HG02884 (cell line): ENCODE data around the gene UROC1.

Experiments
- ATAC-seq: cut with Tn5 transposase; IDR thresholded peaks from one replicate; pipeline ENCODE4 v1.9.1; 2021; ENCODE audit warnings: mild to moderate bottlenecking, moderate library complexity; ENCODE audit not compliant: unreplicated experiment

The UROC1 gene

DNA sequence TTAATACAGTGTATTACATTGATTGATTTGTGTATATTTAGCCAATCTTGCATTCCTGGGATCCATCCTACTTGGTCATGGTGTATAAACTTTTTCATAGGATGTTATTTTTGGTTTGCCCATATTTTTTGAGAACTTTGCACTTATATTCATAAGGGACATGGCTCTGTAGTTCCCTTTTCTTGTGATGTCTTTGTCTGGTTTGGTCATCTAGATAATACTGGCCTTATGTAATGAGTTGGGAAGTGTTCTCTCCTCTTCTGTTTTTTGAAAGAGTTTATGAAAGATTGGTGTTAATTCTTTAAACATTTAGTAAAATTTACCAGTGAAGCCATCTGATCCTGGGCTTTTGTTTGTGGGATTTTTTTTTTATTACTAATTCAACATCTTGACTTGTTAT, 15.9 kb upstream of the UROC1 start:
- no peak for ATAC-seq

GRCh38 chr3:126531051-126531330, 13.4 kb upstream of the UROC1 start:
- no peak for ATAC-seq

- ATAC-seq: no peak
These were observed 12.8 kb upstream of the UROC1 start for GRCh38 chr3:126530171-126531050.

- ATAC-seq: no peak
These were observed 12.1 kb upstream of the UROC1 start for GRCh38 chr3:126529585-126530170.

DNA sequence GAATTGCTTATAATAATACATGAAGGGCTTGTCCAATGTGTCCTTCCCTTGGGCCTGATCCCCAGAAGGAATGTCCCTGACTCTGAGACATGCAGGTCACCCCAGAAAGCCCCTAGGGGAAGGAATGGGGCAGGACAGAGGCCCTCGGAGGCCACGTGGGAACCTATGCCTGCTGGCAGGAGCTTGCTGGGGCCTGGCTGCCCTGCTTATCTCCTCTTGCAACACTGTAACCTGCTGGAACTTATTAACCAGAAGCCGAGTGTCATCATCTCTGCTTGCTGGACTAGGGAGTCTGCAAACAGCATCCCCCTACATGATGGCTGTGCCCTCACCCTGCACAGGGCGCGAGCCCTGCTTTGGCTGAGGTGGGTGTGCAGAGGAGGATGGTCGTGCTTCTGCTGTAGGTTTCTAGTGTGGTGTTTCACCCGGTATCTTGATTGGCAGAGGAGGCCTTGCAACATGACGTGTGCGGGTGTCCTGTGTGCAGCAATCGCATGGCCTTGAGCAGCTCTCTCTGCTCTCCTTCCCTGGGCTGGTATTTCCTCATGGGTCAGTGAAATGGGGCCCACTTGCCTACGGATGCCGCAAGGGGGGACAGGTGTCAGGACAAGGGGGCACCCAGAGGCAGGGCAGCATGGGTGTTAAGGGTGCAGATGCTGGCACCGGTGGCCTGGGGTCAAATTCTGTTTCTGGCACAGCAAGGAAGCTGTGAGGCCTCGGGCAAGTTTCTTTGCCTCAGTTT, 11.4 kb upstream of the UROC1 start:
- ATAC-seq: no peak

- ATAC-seq: no peak
These were observed 10.8 kb upstream of the UROC1 start for GRCh38 chr3:126528419-126528799.

DNA sequence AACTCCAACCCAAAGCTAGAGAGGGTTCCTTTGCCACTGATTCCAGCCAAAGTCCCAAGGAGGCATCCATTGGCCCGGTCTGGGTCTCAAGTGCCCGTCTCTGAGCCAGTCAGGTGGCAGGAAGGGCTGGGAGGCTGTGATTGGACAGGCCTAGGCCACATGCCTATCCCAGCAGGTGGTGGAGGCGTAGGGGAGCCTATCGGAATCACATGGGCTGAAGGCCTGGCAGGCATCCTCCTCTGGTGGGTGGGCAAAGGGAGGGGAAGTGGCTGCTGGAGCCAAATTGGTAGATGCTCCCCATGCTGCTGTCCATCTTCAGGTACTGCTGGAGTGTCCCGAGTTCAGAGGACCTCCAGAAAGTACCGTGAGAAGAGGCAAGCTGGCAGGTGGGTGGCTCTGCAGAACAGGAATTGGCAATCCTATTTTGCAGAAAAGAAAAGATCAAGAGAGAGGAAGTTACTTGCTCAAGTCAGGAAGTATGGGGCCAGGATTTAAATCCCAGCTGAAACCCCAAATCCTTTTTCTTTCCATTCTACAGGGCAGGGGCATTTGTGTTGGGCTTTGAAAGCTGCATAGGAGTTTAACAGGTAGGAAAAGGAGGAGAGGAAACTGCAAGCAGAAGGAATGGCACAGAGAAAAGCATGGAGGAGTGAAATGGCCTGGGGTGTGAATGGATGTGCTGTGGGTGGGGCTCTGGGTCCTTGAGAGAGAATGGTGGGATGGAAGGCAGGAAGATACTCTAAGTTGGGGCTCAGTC, 10.1 kb upstream of the UROC1 start:
- no peak for ATAC-seq

- no peak for ATAC-seq
These were observed 9.4 kb upstream of the UROC1 start for GRCh38 chr3:126527006-126527405.

GRCh38 chr3:126526668-126527005, 9.1 kb upstream of the UROC1 start:
- no peak for ATAC-seq

DNA sequence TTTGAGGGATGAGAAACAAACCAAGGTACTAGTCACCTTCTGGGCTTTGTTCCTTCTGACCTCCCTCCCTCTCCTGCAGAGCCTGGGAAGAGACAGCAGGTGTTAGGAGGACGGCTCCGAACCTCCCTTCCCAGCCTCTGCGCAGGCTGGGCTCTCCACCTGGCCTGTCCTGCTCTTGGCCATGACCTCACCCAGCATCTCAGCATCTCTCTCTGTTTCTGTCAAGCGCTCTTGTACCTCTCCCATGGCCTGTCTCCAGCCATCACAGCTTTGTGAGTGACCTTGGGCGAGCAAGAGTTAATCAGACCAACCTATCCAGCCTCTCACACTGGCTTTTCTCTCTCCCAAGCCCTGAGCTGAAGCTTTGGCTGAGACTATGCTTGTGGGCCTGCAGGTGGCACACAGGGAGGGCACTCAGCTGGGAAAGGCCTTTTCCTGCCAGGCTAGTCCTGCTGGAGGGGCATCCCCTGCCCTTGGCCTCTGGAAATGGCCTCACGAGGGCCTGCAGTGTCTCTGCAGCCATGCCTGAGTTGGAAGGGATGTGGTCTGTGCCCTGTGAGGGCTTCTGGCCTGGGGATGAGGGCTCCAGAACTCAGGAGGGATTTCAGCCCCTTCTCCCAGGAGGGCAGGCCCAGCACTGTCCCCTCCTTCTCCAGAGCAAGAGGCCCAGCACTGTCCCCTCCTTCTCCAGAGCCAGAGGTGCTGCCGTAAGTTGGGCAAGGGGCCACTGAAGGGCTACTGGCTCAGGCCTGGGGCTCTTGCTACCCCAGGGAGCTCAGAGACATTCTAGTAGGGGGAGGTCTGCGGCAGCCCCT, 8.5 kb upstream of the UROC1 start:
- ATAC-seq: no peak

DNA sequence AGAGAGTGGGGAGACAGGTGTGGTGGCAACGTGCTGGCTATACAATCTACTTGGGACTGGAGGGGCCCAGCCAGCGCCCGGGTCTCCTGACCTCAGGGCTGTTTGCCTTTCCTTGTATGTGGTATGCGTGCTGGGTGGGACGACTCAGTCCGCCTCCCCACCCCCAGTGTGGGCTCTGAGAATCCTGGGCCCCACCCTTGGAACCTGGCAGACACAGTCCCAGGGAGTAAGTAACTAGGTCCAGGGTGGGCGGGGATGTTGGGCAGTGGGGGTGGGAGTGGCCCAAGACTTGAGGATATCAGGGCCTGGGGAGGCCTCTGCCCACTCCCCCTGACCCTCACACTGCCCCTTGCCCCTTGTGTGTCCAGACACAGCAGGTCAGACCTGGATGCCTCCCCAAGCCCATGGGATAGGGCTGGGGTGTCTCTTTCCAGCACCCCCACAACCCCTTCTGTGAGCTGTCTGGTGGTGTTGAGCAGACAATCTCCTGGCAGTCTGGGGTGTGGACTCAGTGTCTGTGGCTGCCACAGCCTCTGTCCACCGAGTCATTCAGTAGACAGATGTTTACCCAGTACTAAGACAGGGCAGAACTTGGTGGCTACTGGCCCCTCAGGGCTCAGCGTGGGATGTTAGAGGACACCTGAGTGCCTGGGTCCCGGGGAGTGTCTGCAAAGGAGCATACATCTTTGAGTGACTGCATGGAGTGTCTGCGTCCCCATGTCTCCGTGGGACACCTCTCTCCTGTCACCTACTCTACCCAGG, 7.7 kb upstream of the UROC1 start:
- ATAC-seq: no peak

- no peak for ATAC-seq
These were observed 6.9 kb upstream of the UROC1 start for GRCh38 chr3:126524429-126524988.

DNA sequence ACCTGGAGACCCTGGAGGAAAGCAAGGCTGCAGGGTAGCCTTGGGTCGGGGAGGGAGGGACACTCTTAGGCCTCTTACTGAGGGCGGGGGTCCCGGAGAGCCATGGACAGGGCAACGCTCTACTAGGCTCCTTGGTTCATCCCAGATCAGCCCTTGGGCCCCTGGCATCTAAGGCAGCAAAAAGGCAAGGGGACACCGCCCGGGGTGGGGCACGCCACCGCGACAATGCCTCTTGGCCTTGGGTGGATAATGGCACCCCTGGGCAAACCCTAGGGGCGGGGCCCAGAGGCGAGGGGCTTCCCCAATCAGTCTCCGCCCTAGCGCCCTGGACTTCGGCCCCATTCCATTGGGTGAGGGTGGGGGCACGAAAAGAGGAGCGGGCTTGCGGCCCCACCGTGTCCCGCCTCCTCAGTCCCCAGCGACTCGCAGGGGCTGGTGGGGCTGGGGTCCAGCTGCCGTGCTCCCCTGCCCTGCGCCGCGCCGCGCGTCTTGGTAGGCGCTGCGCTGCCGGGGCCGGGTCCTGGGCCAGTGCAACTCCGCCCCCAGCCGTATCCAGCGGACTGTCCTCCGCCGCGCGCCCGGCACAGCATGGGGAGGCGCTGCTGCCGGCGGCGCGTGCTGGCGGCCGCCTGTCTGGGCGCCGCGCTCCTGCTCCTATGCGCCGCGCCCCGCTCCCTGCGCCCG, 6.3 kb upstream of the UROC1 start, which contains the start of gene CHST13:
CHST13 (plus strand) TSS at position 411 of the 684 bp plus-strand sequence; CDS start at position 589, 178 bp downstream.
- ATAC-seq: no peak

DNA sequence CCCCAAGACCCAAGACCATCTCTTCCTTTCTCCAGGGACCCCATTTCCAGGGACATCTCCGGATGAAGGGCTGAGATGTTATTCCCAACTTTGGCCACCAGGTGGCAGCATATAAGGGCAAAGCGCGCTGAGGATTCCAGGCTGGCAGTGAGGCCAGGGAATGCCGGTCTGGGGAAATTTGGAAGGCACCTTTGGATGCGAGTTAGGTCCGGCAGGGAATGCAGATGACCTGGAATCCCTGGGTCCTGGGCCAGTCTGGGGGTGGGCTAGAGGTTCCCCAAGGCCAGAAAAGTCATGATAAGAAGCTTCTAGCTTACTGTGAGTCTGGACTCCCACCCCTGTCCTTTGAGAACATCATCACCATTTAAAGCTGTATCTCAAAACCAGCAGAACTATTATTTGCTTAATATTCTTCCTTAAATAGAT, 4.8 kb upstream of the UROC1 start:
- ATAC-seq: no peak

- ATAC-seq: no peak
These were observed 3.7 kb upstream of the UROC1 start for GRCh38 chr3:126521122-126521891.

DNA sequence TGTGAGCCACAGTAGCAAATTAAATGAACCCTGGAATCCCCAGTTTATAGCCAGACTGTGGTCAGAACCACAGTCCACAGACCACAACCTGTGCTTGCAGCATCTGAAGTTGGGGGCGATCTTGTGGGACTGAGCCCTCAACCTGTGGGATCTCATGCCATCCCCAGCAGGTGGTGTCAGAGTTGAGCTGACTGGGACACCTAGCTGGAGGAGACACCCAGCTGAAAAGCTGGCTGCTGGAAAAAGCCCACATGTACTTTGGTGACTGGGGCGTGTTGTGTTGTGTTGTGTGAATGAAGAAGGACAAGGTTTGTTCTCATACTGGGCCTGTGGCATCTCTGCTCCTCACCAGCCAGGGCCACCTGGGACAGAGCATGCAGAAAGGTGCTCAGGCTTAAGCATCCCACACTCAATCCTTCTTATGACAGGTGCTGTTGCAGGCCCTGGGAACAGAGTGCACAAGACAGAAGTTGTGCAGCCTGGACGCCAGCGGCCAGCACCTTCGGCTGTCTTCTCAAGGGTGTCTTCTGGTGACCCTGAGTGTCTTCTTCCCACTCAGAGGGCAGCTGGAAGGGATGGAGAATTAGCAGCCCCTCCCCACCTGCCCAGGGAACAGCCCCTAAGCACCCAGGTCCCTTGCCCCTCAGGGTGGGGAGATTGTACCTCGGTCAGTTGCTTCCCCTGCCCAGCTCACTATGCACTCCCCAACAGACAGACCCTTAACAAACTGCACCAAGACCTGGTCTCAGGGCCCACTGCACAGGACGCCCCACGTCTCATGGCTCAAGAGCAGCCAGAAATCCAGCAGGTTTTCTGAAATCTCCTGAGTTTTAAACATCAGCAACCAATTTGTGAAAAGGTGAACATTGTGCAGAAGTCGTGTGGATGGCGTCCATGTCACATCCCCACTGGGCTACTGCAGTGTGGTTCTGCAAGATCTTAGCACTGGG, 2.2 kb upstream of the UROC1 start:
- ATAC-seq: no peak

DNA sequence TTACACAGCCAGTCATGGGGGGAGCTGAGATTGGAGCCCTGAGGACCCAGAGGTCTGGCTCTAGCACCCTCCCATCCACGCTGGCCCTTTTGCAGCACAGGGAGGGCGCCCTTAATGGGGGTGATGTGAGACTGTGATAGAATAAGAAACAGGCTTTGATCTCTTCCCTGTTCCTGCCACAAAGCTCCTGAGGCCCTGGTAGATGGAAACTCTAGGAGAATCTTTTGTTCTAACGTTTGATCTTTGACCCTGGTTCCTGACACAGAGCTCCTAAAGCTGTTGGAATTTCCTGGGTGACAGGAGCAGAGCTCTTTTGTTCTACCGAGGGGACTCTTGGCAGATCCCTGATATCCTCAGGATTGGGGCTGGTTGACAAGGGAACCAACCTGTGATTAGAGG, 1.2 kb upstream of the UROC1 start:
- ATAC-seq: no peak
